Endothelial cell of umbilical vein (primary cell): Measurements from ENCODE around the gene TJP3. TPM values are rescaled to one million over a fixed set of nuclear protein-coding genes. Genes with fewer than 3 reads are reported as not detected.

Source experiments
- BruUV-seq: library from RNA; stranded (reverse); fragments of 400-500 nt; replicated peaks from 2 replicates; lab custom pipeline; 2021; lab: Mats Ljungman, UMichigan
- CTCF ChIA-PET: fragments of 300-600, 350-600 bp; sonication (Branson Sonifier 250); formaldehyde crosslinking; loops from one replicate; lab custom pipeline; 2021; ENCODE audit warnings: antibody characterized with exemption, inconsistent platforms; lab: Charles Lee
- POLR2A ChIA-PET: fragments of 300-600, 350-600 bp; sonication (Branson Sonifier 250); formaldehyde crosslinking; loops from one replicate; lab custom pipeline; 2021; ENCODE audit warnings: antibody characterized with exemption, inconsistent platforms; lab: Charles Lee
- DNase-seq: peaks from one replicate; pipeline ENCODE4 v3.0.0-alpha.2; 2011; ENCODE audit warnings: low read depth, low spot score
- FAIRE-seq: peaks from 2 replicates; lab custom pipeline; 2011; peaks lifted over from hg19 to GRCh38; lab: Jason Lieb, UNC
- H2AFZ ChIP-seq: 2 replicates; pipeline ENCODE4 v1.6.0; 2012; ENCODE audit warnings: low read depth, low read length, control low read depth, inconsistent platforms
- H3K27ac ChIP-seq: 2 replicates; pipeline ENCODE4 v1.5.1; 2011; ENCODE audit warnings: low read depth, mild to moderate bottlenecking, control low read depth, low read length, moderate library complexity; ENCODE audit not compliant: insufficient read depth
- H3K27me3 ChIP-seq, 2 experiments: 2 replicates each; pipeline versions ENCODE4 v1.6.0 to v1.6.1; 2011; ENCODE audit warnings: low read length in 2 of 2, mixed read lengths in 1 of 2; ENCODE audit not compliant: control insufficient read depth in 2 of 2, insufficient read depth in 2 of 2
- H3K36me3 ChIP-seq, 2 experiments: 2 replicates in 1 of 2; 3 replicates in 1 of 2; pipeline ENCODE4 v1.5.1; 2011; ENCODE audit warnings: low read length in 2 of 2, mild to moderate bottlenecking in 1 of 2, moderate library complexity in 1 of 2; ENCODE audit not compliant: control insufficient read depth in 2 of 2, insufficient read depth in 2 of 2; ENCODE audit errors: extremely low read depth in 1 of 2
- H3K4me1 ChIP-seq: 3 replicates; pipeline ENCODE4 v1.5.1; 2011; ENCODE audit warnings: mild to moderate bottlenecking, low read length; ENCODE audit not compliant: control insufficient read depth, insufficient read depth; ENCODE audit errors: extremely low read depth
- H3K4me2 ChIP-seq: 2 replicates; pipeline ENCODE4 v1.6.1; 2011; ENCODE audit warnings: low read length, control low read depth, mixed read lengths; ENCODE audit not compliant: insufficient read depth
- H3K4me3 ChIP-seq, 3 experiments: fragments of 200-600 bp in 1 of 3; sonication (generic), shearing (Covaris generic) in 1 of 3; replicated peaks in 1 of 3; 2 replicates each; pipeline ENCODE4 v1.5.1; 2011 to 2016; ENCODE audit warnings: control low read depth in 3 of 3, low read length in 3 of 3, mild to moderate bottlenecking in 2 of 3, inconsistent platforms in 1 of 3, low read depth in 1 of 3, moderate library complexity in 1 of 3; ENCODE audit not compliant: insufficient read depth in 1 of 3
- H3K79me2 ChIP-seq: 2 replicates; pipeline ENCODE4 v1.6.0; 2012; ENCODE audit warnings: low read length, inconsistent platforms; ENCODE audit not compliant: control insufficient read depth, insufficient read depth
- H3K9ac ChIP-seq: replicated peaks from 2 replicates; pipeline ENCODE3; 2011; ENCODE audit warnings: low read length, control low read depth; ENCODE audit not compliant: insufficient read depth; ENCODE audit errors: extremely low read depth
- H3K9me1 ChIP-seq: replicated peaks from 3 replicates; pipeline ENCODE4 v1.6.0; 2011; ENCODE audit warnings: mild to moderate bottlenecking, low read length; ENCODE audit not compliant: control insufficient read depth, insufficient read depth; ENCODE audit errors: extremely low read depth
- H3K9me3 ChIP-seq: replicated peaks from 2 replicates; pipeline ENCODE4 v1.5.1; 2012; ENCODE audit warnings: low read length, inconsistent platforms; ENCODE audit not compliant: control insufficient read depth, insufficient read depth
- H4K20me1 ChIP-seq: replicated peaks from 2 replicates; pipeline ENCODE3; 2011; ENCODE audit warnings: mild to moderate bottlenecking, low read length; ENCODE audit not compliant: control insufficient read depth, insufficient read depth; ENCODE audit errors: extremely low read depth
- EZH2 ChIP-seq: IDR thresholded peaks from 2 replicates; pipeline ENCODE4 v1.6.1; 2012; ENCODE audit warnings: borderline replicate concordance, low read depth, mild to moderate bottlenecking, moderate library complexity, low read length, inconsistent platforms; ENCODE audit not compliant: severe bottlenecking
- FOS ChIP-seq: IDR thresholded peaks from 2 replicates; pipeline ENCODE4 v1.6.1; 2011; ENCODE audit warnings: mild to moderate bottlenecking, low read length, moderate library complexity, borderline replicate concordance; ENCODE audit not compliant: insufficient read depth
- GATA2 ChIP-seq: IDR thresholded peaks from 2 replicates; pipeline ENCODE4 v1.7.0; 2011; ENCODE audit warnings: low read depth, mild to moderate bottlenecking, moderate library complexity, mixed read lengths, low read length; ENCODE audit not compliant: insufficient read length, insufficient read depth
- MAX ChIP-seq: IDR thresholded peaks from 2 replicates; pipeline ENCODE4 v1.6.1; 2011; ENCODE audit not compliant: insufficient read depth, insufficient read length
- MYC ChIP-seq: IDR thresholded peaks from one replicate; pipeline ENCODE4 v1.6.1; 2011; ENCODE audit warnings: mild to moderate bottlenecking, low read depth, low read length
- POLR2A ChIP-seq: IDR thresholded peaks from 2 replicates; pipeline ENCODE4 v1.6.1; 2012; ENCODE audit warnings: low read depth, mild to moderate bottlenecking, control low read depth, low read length
- POLR2AphosphoS5 ChIP-seq: IDR thresholded peaks from 2 replicates; pipeline ENCODE4 v1.6.1; 2012; ENCODE audit warnings: low read depth, mild to moderate bottlenecking, control low read depth, low read length, moderate library complexity; ENCODE audit not compliant: insufficient read depth
- dilution Hi-C: fragments of 300-500 bp; cut with MboI; formaldehyde crosslinking; loops from one replicate; pipeline ENCODE4 v1.15.0; 2019; ENCODE audit warnings: low sequenced_read_pairs; ENCODE audit not compliant: extremely low pct_ligation_motif_present
- intact Hi-C: fragments of 100-400 bp; cut with micrococcal nuclease; formaldehyde crosslinking; loops from one replicate; pipeline ENCODE4 v1.10.0; 2022
- polyA plus RNA-seq, 4 experiments: library from polyadenylated mRNA; depleted of rRNA in 3 of 4; stranded (reverse) in 3 of 4; unstranded in 1 of 4; fragments of >200 nt; gene quantifications; 2 replicates each; pipeline versions ENCODE4 v1.2.1 to v1.2.3, GENCODE V29; 2011 to 2012; ENCODE audit warnings: missing spikeins in 1 of 4
- total RNA-seq: library from RNA; stranded (reverse); gene quantifications from 2 replicates; pipeline ENCODE4 v1.2.3, GENCODE V29; 2021
- TF ChIP-seq, protein P1 (sequence below), 2 donors: IDR thresholded peaks; 1 replicate in 1 of 2; 2 replicates in 1 of 2; pipeline ENCODE4 v1.5.1; 2011; ENCODE audit warnings: low read length in 2 of 2, mild to moderate bottlenecking in 2 of 2, moderate library complexity in 2 of 2, control low read depth in 1 of 2, inconsistent platforms in 1 of 2, low read depth in 1 of 2; ENCODE audit not compliant: insufficient read depth in 1 of 2; ENCODE audit errors: extremely low read depth in 1 of 2

The TJP3 gene
- total and polyA plus RNA-seq, 2 donors (not counting 3 experiments of a cell fraction or from before 2014, with no cell fraction given), result 0.10 TPM; not detected in 1

DNA sequence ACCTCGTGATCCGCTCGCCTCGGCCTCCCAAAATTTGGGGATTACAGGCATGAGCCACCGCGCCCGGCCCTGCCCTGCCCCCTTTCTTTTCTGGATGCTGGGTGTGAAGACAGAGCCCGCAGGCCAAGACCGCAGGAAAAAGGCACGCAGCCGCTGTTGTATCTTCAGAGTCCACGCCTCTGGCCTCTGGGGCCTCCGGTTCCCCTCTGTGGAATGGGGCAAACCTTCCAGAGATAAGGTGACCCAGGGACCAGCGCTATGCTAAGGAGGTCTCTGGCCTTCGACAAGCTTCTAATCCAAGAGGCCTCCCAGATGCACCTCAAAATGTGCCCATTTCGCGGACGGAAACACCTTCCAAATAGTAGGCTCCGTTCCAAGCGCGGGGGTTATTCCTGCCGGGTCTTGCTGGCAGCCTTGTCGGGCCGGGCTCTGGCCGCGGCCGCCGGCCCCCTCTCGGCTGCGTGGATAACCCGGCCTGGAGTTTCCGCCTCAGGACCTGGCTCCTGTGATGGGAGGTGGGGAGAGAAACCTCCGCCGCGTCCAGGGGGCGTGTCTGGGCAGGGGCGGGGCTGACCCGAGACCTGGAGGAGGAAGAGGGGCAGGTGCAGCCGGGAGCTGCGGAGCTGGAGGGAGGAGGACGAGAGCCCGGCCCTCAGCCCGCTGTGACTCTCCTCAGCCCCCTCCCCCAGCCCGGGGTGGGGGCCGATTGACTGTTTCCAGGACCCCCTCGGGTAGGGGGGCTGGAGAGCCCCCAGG is 13.1 kb downstream of the TJP3 start:
- Histone ChIP-seq H3K9me1 (no peaks in the 10 kb centered on the region), H3K79me2 (no peaks in the 10 kb centered on the region), H3K27me3 (peaks cover 20 to 27% of the 10 kb centered on the region in 2 experiments), H2AFZ (no peak overlapping the region), H3K27ac (no peak overlapping the region), H3K4me2 (no peak overlapping the region), H3K9ac (no peak overlapping the region), H4K20me1 (no peaks in the 10 kb centered on the region), H3K4me1 (no peaks in the 10 kb centered on the region), H3K4me3 (no peak overlapping the region), H3K9me3 (no peaks in the 10 kb centered on the region), H3K36me3 (no peaks in the 10 kb centered on the region)
- FAIRE-seq, result peak; percentile 46
- DNase-seq, result peak; percentile 61
- dilution Hi-C loops (no loop called here), intact Hi-C loops (no loop called here)
- no TSS peak for BruUV-seq
- ChIA-PET CTCF (interaction anchor here (1.4 kb wide), 1 partner anchor 101 kb away, joined by 5 read pairs; no protein-coding TSS in a partner anchor), POLR2A (no interaction called here)
- TF ChIP-seq, protein P1, sequence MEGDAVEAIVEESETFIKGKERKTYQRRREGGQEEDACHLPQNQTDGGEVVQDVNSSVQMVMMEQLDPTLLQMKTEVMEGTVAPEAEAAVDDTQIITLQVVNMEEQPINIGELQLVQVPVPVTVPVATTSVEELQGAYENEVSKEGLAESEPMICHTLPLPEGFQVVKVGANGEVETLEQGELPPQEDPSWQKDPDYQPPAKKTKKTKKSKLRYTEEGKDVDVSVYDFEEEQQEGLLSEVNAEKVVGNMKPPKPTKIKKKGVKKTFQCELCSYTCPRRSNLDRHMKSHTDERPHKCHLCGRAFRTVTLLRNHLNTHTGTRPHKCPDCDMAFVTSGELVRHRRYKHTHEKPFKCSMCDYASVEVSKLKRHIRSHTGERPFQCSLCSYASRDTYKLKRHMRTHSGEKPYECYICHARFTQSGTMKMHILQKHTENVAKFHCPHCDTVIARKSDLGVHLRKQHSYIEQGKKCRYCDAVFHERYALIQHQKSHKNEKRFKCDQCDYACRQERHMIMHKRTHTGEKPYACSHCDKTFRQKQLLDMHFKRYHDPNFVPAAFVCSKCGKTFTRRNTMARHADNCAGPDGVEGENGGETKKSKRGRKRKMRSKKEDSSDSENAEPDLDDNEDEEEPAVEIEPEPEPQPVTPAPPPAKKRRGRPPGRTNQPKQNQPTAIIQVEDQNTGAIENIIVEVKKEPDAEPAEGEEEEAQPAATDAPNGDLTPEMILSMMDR (IDR thresholded peaks at IDR 0.05; ENCODE audit: extremely low read depth in 1 of 2, insufficient read depth in 1 of 2, low read depth in 1 of 2, low read length in 2 of 2), result no peak
- no peak for TF ChIP-seq MAX
- TF ChIP-seq MYC, result no peak
- no peak for TF ChIP-seq FOS
- TF ChIP-seq POLR2A, result no peak
- TF ChIP-seq GATA2, result no peak
- peak; percentile 34 for TF ChIP-seq EZH2
- TF ChIP-seq POLR2AphosphoS5, result peak; percentile 34
